K562 (cell line): ENCODE measurements around the gene HSPA4L. TPM values are rescaled to one million over a fixed set of nuclear protein-coding genes. Genes with fewer than 3 reads are reported as not detected.

Experiments used
- ARID2 ChIP-seq: fragments of 450-650 bp; IDR thresholded peaks from 2 replicates; pipeline ENCODE4 v1.6.1; 2017; ENCODE audit warnings: antibody characterized with exemption, mild to moderate bottlenecking
- GTF2E2 ChIP-seq: fragments of 200-800 bp; sonication (Bioruptor generic); IDR thresholded peaks from 2 replicates; pipeline ENCODE4 v1.6.1; 2016; ENCODE audit warnings: missing genetic modification characterization, missing compliant biosample characterization
- HNRNPUL1 ChIP-seq: fragments of 200-400 bp; formaldehyde crosslinking; IDR thresholded peaks from 2 replicates; pipeline ENCODE4 v1.6.1; 2017; ENCODE audit warnings: low read length
- ILF3 ChIP-seq: fragments of 450-650 bp; IDR thresholded peaks from 2 replicates; pipeline ENCODE4 v1.6.1; 2018; ENCODE audit warnings: antibody characterized with exemption, mild to moderate bottlenecking, moderate library complexity, borderline replicate concordance
- LCOR ChIP-seq: sonication (generic); formaldehyde crosslinking; IDR thresholded peaks from 2 replicates; pipeline ENCODE4 v1.8.0; 2022; ENCODE audit warnings: mild to moderate bottlenecking, missing genetic modification reagents
- NCOA1 ChIP-seq: fragments of 450-650 bp; IDR thresholded peaks from 2 replicates; pipeline ENCODE4 v1.6.1; 2016; ENCODE audit warnings: low read depth
- NR1H2 ChIP-seq: sonication (generic); formaldehyde crosslinking; IDR thresholded peaks from 2 replicates; pipeline ENCODE4 v1.4.0; 2020; ENCODE audit warnings: mild to moderate bottlenecking, missing genetic modification reagents
- PTTG1 ChIP-seq: fragments of 450-650 bp; IDR thresholded peaks from 2 replicates; pipeline ENCODE4 v1.6.1; 2016; ENCODE audit warnings: low read depth, mild to moderate bottlenecking, missing genetic modification characterization, missing compliant biosample characterization
- SREBF2 ChIP-seq: sonication (generic); formaldehyde crosslinking; IDR thresholded peaks from 2 replicates; pipeline ENCODE4 v1.4.0; 2020; ENCODE audit warnings: mild to moderate bottlenecking, missing genetic modification reagents
- TBL1XR1 ChIP-seq, 2 experiments: IDR thresholded peaks; 2 replicates each; pipeline ENCODE4 v1.6.1; 2012; ENCODE audit warnings: improper control_type of control experiment in 2 of 2, low read length in 2 of 2, mild to moderate bottlenecking in 1 of 2
- ZKSCAN1 ChIP-seq: fragments of 150-350 bp; IDR thresholded peaks from 2 replicates; pipeline ENCODE4 v1.6.1; 2016; ENCODE audit warnings: low read depth, low read length
- ZNF436 ChIP-seq: fragments of 250-450, 450-650 bp; sonication (Bioruptor Pico); formaldehyde crosslinking; IDR thresholded peaks from 2 replicates; pipeline ENCODE4 v1.7.0; 2020; ENCODE audit warnings: mild to moderate bottlenecking
- polyA plus RNA-seq, 8 experiments: library from polyadenylated mRNA; depleted of rRNA in 4 of 8; stranded (reverse) in 5 of 8; unstranded in 3 of 8; fragments of >200 nt; fragmentation: Nextera tagmentation in 2 of 8; fragmentation: Illumina TruSeq in 1 of 8; extraction: Ambion mirVana in 2 of 8; extraction: Trizol in 1 of 8; gene quantifications; 2 replicates each; pipeline versions ENCODE4 v1.2.1 to v1.2.3, GENCODE V29; 2011 to 2014; ENCODE audit warnings: inconsistent platforms in 1 of 8, missing spikeins in 1 of 8
- total RNA-seq, 7 experiments: library from RNA; depleted of rRNA in 6 of 7; stranded (reverse); fragments of >200 nt in 6 of 7; fragmentation: Illumina TruSeq in 2 of 7; extraction: Trizol in 2 of 7; gene quantifications; 2 replicates each; pipeline versions ENCODE4 v1.2.1 to v1.2.3, GENCODE V29; 2011 to 2021; ENCODE audit warnings: low replicate concordance in 1 of 7
- TF ChIP-seq, protein P1 (sequence below), 2 experiments: IDR thresholded peaks; 2 replicates each; pipeline ENCODE4 v1.6.1; 2012; ENCODE audit warnings: improper control_type of control experiment in 2 of 2, low read depth in 2 of 2, low read length in 2 of 2, borderline replicate concordance in 1 of 2
- TF ChIP-seq, protein P2 (sequence below), 3 experiments: IDR thresholded peaks in 2 of 3; conservative IDR thresholded peaks in 1 of 3; 2 replicates each; pipeline ENCODE4 v1.5.1; 2011 to 2012; ENCODE audit warnings: low read length in 3 of 3, mild to moderate bottlenecking in 3 of 3, control low read depth in 2 of 3, improper control_type of control experiment in 1 of 3, inconsistent platforms in 1 of 3, low read depth in 1 of 3, mixed read lengths in 1 of 3, moderate library complexity in 1 of 3; ENCODE audit not compliant: insufficient read depth in 2 of 3
- TF ChIP-seq, protein P3 (sequence below): sonication (generic); formaldehyde crosslinking; IDR thresholded peaks from 2 replicates; pipeline ENCODE4 v1.8.1; 2023; ENCODE audit warnings: missing genetic modification reagents, mild to moderate bottlenecking, borderline replicate concordance

Gene HSPA4L
- total and polyA plus RNA-seq, 9 of the 15 experiments (the other 6 are each of a cell fraction or from before 2014, with no cell fraction given) = 12.3 to 37.0 (median 21.7) TPM

DNA sequence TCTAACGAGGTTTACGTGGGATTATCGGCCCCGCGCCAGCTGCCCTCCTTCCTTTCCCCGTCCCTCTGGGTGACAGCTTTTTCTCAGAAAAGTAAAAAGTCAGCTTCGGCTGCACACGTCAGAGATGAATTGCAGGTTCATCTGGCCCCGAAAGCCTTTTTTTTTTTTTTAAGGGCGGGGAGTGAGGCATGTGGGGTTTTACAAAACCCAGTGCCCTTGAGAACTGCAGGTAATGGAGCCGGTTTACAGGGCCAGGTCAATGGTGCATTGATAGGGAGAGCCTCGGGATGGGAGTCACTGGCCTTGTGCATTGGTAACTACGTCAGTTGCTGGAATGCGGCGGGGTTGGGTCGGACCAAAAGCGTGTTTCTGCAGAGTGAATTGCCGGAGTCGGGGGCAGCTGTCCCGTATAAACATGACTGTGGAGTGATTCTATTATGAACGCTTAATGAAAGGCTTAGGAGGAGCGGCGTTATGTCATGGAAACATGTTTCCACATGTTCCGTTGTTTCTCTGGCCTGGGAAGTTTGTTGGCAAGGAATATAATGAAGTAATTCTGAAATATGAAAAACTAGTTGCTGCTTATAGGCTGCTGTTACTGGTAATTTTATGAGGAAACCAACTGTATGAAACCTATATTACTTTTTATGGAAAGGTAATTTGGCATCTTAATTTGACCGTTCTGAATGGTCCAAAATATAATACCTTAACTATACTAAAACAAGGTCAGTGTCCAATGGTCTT, 1.1 kb downstream of the HSPA4L start (continued):
- TF ChIP-seq, protein P1, sequence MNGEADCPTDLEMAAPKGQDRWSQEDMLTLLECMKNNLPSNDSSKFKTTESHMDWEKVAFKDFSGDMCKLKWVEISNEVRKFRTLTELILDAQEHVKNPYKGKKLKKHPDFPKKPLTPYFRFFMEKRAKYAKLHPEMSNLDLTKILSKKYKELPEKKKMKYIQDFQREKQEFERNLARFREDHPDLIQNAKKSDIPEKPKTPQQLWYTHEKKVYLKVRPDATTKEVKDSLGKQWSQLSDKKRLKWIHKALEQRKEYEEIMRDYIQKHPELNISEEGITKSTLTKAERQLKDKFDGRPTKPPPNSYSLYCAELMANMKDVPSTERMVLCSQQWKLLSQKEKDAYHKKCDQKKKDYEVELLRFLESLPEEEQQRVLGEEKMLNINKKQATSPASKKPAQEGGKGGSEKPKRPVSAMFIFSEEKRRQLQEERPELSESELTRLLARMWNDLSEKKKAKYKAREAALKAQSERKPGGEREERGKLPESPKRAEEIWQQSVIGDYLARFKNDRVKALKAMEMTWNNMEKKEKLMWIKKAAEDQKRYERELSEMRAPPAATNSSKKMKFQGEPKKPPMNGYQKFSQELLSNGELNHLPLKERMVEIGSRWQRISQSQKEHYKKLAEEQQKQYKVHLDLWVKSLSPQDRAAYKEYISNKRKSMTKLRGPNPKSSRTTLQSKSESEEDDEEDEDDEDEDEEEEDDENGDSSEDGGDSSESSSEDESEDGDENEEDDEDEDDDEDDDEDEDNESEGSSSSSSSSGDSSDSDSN (IDR thresholded peaks at IDR 0.05; ENCODE audit: borderline replicate concordance in 1 of 2, low read depth in 2 of 2, low read length in 2 of 2) = peak in 1 of 2 experiments; percentile 54; a peak in 2 of 4 replicates
- no peak for TF ChIP-seq LCOR (CRISPR knock-in tag)
- TF ChIP-seq NR1H2 (CRISPR knock-in tag) = no peak
- no peak for TF ChIP-seq ILF3
- no peak for TF ChIP-seq ARID2
- no peak for TF ChIP-seq GTF2E2 (tag)
- TF ChIP-seq PTTG1 (tag) = no peak
- TF ChIP-seq ZNF436 (CRISPR knock-in tag) = no peak
- TF ChIP-seq NCOA1 = no peak
- no peak for TF ChIP-seq SREBF2 (CRISPR knock-in tag)
- TF ChIP-seq TBL1XR1 (IDR thresholded peaks at IDR 0.05; ENCODE audit: low read length in 2 of 2) = no peak
- TF ChIP-seq HNRNPUL1 = no peak
- TF ChIP-seq ZKSCAN1 = no peak
- TF ChIP-seq, protein P2, sequence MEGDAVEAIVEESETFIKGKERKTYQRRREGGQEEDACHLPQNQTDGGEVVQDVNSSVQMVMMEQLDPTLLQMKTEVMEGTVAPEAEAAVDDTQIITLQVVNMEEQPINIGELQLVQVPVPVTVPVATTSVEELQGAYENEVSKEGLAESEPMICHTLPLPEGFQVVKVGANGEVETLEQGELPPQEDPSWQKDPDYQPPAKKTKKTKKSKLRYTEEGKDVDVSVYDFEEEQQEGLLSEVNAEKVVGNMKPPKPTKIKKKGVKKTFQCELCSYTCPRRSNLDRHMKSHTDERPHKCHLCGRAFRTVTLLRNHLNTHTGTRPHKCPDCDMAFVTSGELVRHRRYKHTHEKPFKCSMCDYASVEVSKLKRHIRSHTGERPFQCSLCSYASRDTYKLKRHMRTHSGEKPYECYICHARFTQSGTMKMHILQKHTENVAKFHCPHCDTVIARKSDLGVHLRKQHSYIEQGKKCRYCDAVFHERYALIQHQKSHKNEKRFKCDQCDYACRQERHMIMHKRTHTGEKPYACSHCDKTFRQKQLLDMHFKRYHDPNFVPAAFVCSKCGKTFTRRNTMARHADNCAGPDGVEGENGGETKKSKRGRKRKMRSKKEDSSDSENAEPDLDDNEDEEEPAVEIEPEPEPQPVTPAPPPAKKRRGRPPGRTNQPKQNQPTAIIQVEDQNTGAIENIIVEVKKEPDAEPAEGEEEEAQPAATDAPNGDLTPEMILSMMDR (IDR thresholded peaks at IDR 0.05 in 2 of 3, conservative IDR thresholded peaks at IDR 0.05 in 1 of 3; ENCODE audit: insufficient read depth in 2 of 3, low read depth in 1 of 3, low read length in 3 of 3) = no peak
- TF ChIP-seq, protein P3, sequence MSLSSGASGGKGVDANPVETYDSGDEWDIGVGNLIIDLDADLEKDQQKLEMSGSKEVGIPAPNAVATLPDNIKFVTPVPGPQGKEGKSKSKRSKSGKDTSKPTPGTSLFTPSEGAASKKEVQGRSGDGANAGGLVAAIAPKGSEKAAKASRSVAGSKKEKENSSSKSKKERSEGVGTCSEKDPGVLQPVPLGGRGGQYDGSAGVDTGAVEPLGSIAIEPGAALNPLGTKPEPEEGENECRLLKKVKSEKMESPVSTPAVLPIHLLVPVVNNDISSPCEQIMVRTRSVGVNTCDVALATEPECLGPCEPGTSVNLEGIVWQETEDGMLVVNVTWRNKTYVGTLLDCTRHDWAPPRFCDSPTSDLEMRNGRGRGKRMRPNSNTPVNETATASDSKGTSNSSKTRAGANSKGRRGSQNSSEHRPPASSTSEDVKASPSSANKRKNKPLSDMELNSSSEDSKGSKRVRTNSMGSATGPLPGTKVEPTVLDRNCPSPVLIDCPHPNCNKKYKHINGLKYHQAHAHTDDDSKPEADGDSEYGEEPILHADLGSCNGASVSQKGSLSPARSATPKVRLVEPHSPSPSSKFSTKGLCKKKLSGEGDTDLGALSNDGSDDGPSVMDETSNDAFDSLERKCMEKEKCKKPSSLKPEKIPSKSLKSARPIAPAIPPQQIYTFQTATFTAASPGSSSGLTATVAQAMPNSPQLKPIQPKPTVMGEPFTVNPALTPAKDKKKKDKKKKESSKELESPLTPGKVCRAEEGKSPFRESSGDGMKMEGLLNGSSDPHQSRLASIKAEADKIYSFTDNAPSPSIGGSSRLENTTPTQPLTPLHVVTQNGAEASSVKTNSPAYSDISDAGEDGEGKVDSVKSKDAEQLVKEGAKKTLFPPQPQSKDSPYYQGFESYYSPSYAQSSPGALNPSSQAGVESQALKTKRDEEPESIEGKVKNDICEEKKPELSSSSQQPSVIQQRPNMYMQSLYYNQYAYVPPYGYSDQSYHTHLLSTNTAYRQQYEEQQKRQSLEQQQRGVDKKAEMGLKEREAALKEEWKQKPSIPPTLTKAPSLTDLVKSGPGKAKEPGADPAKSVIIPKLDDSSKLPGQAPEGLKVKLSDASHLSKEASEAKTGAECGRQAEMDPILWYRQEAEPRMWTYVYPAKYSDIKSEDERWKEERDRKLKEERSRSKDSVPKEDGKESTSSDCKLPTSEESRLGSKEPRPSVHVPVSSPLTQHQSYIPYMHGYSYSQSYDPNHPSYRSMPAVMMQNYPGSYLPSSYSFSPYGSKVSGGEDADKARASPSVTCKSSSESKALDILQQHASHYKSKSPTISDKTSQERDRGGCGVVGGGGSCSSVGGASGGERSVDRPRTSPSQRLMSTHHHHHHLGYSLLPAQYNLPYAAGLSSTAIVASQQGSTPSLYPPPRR (CRISPR knock-in tag) = no peak
